ENCODE measurements around the gene ARHGAP35. TPM values are rescaled to one million over a fixed set of nuclear protein-coding genes. Genes with fewer than 3 reads are reported as not detected.

The ARHGAP35 gene
- total RNA-seq, 1 donor from 2014 or later, result 70.2 TPM

DNA sequence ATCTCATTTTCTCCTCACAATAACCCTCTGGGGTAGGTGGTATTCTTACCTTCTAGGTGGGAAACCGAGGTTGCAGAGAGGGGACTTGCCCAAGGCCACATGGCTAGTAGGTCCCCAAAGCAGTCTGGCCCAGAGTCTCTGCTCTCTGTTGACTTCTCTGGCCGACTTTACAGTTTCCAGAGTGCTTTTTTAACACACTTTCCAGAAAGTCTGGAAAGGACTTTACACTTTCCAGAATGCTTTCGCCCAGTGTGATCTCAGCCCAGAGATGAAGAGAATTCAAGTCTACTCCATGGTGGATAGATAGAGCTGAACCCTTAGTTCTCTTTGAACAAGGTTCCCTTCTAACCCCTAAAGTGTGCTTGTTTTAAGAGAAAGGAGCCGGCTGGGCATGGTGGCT is 12.2 kb downstream of the ARHGAP35 start:
- TF ChIP-seq CTCF (IDR thresholded peaks at IDR 0.05), result no peak
- Mint-ChIP-seq H3K27ac (ENCODE audit: unreplicated experiment) (peak overlapping the region; percentile 17), H3K27me3 (ENCODE audit: low read depth) (no peaks in the 10 kb centered on the region), H3K4me3 (ENCODE audit: unreplicated experiment) (no peak overlapping the region), H3K4me1 (ENCODE audit: low read depth) (peaks cover 34% of the 10 kb centered on the region), H3K9me3 (ENCODE audit: low read depth) (no peaks in the 10 kb centered on the region), H3K36me3 (ENCODE audit: low read depth) (no peaks in the 10 kb centered on the region)
- no peak for DNase-seq (ENCODE audit: low spot score)

- Mint-ChIP-seq H3K27ac (ENCODE audit: unreplicated experiment) (peak overlapping the region; percentile 73), H3K4me1 (ENCODE audit: low read depth) (peaks cover 43% of the 10 kb centered on the region), H3K36me3 (ENCODE audit: low read depth) (no peaks in the 10 kb centered on the region), H3K9me3 (ENCODE audit: low read depth) (no peaks in the 10 kb centered on the region), H3K27me3 (ENCODE audit: low read depth) (no peaks in the 10 kb centered on the region), H3K4me3 (ENCODE audit: unreplicated experiment) (no peak overlapping the region)
- no peak for TF ChIP-seq CTCF (IDR thresholded peaks at IDR 0.05)
- no peak for DNase-seq (ENCODE audit: low spot score)
Observed at GRCh38 chr19:46875234-46875633, 14.4 kb downstream of the ARHGAP35 start.

DNA sequence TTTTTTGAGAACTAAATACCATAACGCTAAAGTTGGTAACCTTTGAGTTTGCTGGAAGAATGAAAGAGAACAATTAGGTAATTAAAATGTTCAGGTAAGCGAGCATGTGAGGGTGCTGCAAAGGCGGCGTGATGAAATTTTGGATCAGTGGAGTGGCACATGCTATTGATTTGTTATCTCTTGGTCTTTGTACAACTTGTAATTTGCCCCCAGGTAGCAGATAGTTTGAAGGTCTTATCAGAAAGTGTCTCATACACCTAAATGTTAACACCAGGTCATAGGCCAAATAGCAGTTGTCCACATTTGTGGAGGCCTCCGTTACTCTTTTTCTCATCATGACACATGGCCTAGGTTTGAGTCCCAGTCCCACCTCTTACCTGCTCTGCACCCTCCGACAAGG is 14.9 kb downstream of the ARHGAP35 start:
- TF ChIP-seq CTCF (IDR thresholded peaks at IDR 0.05), result no peak
- H3K4me1 Mint-ChIP-seq (ENCODE audit: low read depth), result peaks cover 45% of the 10 kb centered on the region
- H3K27ac Mint-ChIP-seq (ENCODE audit: unreplicated experiment), result peak overlapping the region; percentile 73
- no peaks in the 10 kb centered on the region for H3K9me3 Mint-ChIP-seq (ENCODE audit: low read depth)
- no peak overlapping the region for H3K4me3 Mint-ChIP-seq (ENCODE audit: unreplicated experiment)
- H3K27me3 Mint-ChIP-seq (ENCODE audit: low read depth), result no peaks in the 10 kb centered on the region
- no peak for DNase-seq (ENCODE audit: low spot score)
- no peaks in the 10 kb centered on the region for H3K36me3 Mint-ChIP-seq (ENCODE audit: low read depth)

DNA sequence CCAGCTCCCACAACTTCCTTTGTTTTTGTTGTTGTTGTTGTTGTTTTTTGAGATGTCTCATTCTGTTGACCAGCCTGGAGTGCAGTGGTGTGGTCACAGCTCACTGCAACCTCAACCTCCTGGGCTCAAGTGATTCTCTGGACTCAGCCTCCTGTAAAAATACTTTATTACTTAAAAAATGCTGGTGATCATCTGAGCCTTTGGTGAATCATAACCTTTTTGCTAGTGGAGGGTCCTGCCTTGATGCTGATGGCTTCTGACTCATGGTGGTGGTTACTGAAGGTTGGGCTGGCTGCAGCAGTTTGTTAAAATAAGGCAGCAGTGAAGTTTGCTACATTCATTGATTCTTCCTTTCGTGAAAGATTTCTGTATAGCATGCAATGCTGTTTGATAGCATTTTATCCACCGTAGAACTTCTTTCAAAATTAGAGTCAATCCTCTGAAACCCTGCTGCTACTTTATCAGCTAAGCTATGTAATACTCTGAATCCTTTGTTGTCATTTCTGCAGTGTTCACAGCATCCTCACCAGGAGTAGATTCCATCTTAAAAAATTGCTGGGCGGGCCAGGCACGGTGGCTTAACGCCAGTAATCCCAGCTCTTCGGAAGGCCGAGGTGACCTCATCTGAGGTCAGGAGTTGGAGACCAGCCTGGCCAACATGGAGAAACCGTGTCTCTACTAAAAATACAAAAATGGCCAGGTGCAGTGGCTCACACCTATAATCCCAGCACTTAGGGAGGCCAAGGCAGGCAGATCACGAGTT is 18.0 kb downstream of the ARHGAP35 start:
- Mint-ChIP-seq H3K4me3 (ENCODE audit: unreplicated experiment) (no peak overlapping the region), H3K36me3 (ENCODE audit: low read depth) (no peaks in the 10 kb centered on the region), H3K27me3 (ENCODE audit: low read depth) (no peaks in the 10 kb centered on the region), H3K4me1 (ENCODE audit: low read depth) (peaks cover 49% of the 10 kb centered on the region), H3K9me3 (ENCODE audit: low read depth) (no peaks in the 10 kb centered on the region), H3K27ac (ENCODE audit: unreplicated experiment) (peak overlapping the region; percentile 90)
- no peak for DNase-seq (ENCODE audit: low spot score)
- TF ChIP-seq CTCF (IDR thresholded peaks at IDR 0.05), result no peak

DNA sequence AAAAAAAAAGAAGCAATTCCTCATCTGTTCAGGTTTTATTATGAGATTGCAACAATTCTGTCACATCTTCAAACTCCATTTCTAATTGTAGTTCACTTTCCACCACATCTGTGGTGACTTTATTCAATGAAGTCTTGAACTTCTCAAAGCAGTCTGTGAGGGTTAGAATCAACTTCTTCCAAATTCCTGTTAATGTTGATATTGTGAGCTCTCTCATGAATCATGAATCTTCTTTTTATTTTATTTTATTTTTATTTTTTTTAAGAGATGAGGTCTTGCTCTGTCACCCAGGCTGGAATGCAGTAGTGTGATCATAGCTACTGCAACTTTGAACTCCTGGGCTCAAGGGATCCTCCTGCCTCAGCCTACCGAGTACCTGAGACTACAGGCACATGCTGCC is 19.6 kb downstream of the ARHGAP35 start:
- Mint-ChIP-seq H3K4me1 (ENCODE audit: low read depth) (peaks cover 43% of the 10 kb centered on the region), H3K27me3 (ENCODE audit: low read depth) (no peaks in the 10 kb centered on the region), H3K36me3 (ENCODE audit: low read depth) (no peaks in the 10 kb centered on the region), H3K4me3 (ENCODE audit: unreplicated experiment) (no peak overlapping the region), H3K9me3 (ENCODE audit: low read depth) (no peaks in the 10 kb centered on the region), H3K27ac (ENCODE audit: unreplicated experiment) (peak overlapping the region; percentile 88)
- DNase-seq (ENCODE audit: low spot score), result no peak
- no peak for TF ChIP-seq CTCF (IDR thresholded peaks at IDR 0.05)

All from chondrocyte (in vitro differentiated cells).